ENCODE data around the gene SLC49A3.

The SLC49A3 gene

DNA sequence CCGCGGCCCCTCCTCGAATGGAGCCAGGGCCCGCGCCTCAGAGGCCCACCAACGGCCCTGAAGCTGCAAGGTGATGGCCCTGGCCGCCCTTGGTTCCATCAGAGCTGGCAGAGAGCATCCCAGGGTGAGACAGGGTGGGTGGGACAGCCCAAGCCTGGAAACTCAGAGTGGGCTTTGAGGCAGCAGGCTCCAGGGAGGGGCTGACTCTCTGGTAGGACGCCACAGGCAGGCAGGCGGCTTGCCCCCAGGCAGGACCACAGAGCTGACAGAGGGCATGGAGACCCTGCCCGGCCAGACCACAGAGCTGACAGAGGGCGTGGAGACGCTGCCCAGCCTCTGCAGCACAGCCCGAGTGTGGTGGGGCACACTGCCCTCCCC, 9.9 kb downstream of the SLC49A3 start:
- no peak overlapping the region for H3K9ac ChIP-seq (ENCODE audit: low read depth, low read length, poor library complexity, severe bottlenecking)
- peaks cover 15% of the 10 kb centered on the region for H3K4me1 ChIP-seq (ENCODE audit: insufficient read depth, low read length, poor library complexity, severe bottlenecking)
- no peak overlapping the region for H3K4me2 ChIP-seq (ENCODE audit: low read depth, low read length, poor library complexity, severe bottlenecking)
- peaks cover 6% of the 10 kb centered on the region; the same call in 1 of the 2 replicates for H3K79me2 ChIP-seq (ENCODE audit: insufficient read depth, low read length)
- TF ChIP-seq EZH2phosphoT487 (IDR thresholded peaks at IDR 0.05; ENCODE audit: borderline replicate concordance), result no peak
- TF ChIP-seq, protein P1, sequence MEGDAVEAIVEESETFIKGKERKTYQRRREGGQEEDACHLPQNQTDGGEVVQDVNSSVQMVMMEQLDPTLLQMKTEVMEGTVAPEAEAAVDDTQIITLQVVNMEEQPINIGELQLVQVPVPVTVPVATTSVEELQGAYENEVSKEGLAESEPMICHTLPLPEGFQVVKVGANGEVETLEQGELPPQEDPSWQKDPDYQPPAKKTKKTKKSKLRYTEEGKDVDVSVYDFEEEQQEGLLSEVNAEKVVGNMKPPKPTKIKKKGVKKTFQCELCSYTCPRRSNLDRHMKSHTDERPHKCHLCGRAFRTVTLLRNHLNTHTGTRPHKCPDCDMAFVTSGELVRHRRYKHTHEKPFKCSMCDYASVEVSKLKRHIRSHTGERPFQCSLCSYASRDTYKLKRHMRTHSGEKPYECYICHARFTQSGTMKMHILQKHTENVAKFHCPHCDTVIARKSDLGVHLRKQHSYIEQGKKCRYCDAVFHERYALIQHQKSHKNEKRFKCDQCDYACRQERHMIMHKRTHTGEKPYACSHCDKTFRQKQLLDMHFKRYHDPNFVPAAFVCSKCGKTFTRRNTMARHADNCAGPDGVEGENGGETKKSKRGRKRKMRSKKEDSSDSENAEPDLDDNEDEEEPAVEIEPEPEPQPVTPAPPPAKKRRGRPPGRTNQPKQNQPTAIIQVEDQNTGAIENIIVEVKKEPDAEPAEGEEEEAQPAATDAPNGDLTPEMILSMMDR (conservative IDR thresholded peaks at IDR 0.05; ENCODE audit: low read length), result no peak
- H3K27me3 ChIP-seq (ENCODE audit: insufficient read depth, low read length, poor library complexity, severe bottlenecking), result no peaks in the 10 kb centered on the region
- H2AFZ ChIP-seq (ENCODE audit: low read length), result no peak overlapping the region
- H3K9me3 ChIP-seq (ENCODE audit: insufficient read depth, low read depth, low read length), result no peaks in the 10 kb centered on the region
- H3K36me3 ChIP-seq (ENCODE audit: insufficient read depth, low read length), result no peaks in the 10 kb centered on the region
- no peak overlapping the region for H3K4me3 ChIP-seq (ENCODE audit: low read length, poor library complexity, severe bottlenecking)
- H3K9me2 ChIP-seq (replicated peaks; ENCODE audit: low read depth, low read length), result no peaks in the 10 kb centered on the region
- no peaks in the 10 kb centered on the region for H4K20me1 ChIP-seq (ENCODE audit: insufficient read depth, low read length, poor library complexity, severe bottlenecking)
- H3F3A ChIP-seq (ENCODE audit: low read depth), result no peaks in the 10 kb centered on the region

DNA sequence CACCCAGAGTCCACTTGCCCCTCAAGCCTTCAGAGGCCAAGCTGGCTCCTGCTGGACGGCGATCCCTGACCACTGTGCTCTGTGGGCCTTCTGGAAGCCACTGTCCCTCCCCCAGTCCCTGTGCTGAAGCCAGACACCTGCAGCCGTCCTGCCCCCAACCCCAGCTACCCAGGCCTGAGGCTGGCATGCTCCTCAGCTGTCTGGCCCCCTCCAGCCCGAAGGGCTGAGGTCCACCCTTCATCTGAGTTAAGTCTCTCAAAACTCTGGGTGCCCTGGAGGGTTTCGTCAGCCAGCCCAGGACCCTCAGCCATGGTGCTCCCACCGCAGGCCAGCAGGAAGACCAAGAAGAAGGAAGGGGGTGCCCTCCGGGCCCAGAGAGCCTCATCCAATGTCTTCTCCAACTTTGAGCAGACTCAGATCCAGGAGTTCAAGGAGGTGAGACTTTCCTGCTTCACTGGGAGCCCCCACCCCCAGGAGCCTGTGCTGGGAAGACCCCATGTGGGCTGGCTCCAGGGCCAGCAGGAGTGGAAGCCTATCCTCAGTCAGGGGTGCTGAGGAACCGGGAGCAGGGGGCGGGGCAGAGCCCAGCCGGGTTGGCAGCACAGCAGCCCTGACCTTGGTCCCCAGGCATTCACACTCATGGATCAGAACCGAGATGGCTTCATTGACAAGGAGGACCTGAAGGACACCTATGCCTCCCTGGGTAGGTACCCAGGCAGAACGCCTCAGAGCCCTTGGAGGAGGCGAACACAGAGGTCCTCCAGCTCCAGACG, 10.4 kb downstream of the SLC49A3 start:
- Histone ChIP-seq H3K36me3 (ENCODE audit: insufficient read depth, low read length) (no peaks in the 10 kb centered on the region), H3K4me1 (ENCODE audit: insufficient read depth, low read length, poor library complexity, severe bottlenecking) (peaks cover 17% of the 10 kb centered on the region), H3F3A (ENCODE audit: low read depth) (no peaks in the 10 kb centered on the region), H2AFZ (ENCODE audit: low read length) (no peak overlapping the region), H3K4me3 (ENCODE audit: low read length, poor library complexity, severe bottlenecking) (no peak overlapping the region), H3K4me2 (ENCODE audit: low read depth, low read length, poor library complexity, severe bottlenecking) (no peak overlapping the region), H3K27me3 (ENCODE audit: insufficient read depth, low read length, poor library complexity, severe bottlenecking) (no peaks in the 10 kb centered on the region), H4K20me1 (ENCODE audit: insufficient read depth, low read length, poor library complexity, severe bottlenecking) (peaks cover 2% of the 10 kb centered on the region), H3K9me2 (replicated peaks; ENCODE audit: low read depth, low read length) (no peaks in the 10 kb centered on the region), H3K9ac (ENCODE audit: low read depth, low read length, poor library complexity, severe bottlenecking) (no peak overlapping the region), H3K9me3 (ENCODE audit: insufficient read depth, low read depth, low read length) (no peaks in the 10 kb centered on the region), H3K79me2 (ENCODE audit: insufficient read depth, low read length) (peaks cover 9% of the 10 kb centered on the region)
- no peak for TF ChIP-seq EZH2phosphoT487 (IDR thresholded peaks at IDR 0.05; ENCODE audit: borderline replicate concordance)
- TF ChIP-seq, protein P1 (conservative IDR thresholded peaks at IDR 0.05; ENCODE audit: low read length), result no peak

DNA sequence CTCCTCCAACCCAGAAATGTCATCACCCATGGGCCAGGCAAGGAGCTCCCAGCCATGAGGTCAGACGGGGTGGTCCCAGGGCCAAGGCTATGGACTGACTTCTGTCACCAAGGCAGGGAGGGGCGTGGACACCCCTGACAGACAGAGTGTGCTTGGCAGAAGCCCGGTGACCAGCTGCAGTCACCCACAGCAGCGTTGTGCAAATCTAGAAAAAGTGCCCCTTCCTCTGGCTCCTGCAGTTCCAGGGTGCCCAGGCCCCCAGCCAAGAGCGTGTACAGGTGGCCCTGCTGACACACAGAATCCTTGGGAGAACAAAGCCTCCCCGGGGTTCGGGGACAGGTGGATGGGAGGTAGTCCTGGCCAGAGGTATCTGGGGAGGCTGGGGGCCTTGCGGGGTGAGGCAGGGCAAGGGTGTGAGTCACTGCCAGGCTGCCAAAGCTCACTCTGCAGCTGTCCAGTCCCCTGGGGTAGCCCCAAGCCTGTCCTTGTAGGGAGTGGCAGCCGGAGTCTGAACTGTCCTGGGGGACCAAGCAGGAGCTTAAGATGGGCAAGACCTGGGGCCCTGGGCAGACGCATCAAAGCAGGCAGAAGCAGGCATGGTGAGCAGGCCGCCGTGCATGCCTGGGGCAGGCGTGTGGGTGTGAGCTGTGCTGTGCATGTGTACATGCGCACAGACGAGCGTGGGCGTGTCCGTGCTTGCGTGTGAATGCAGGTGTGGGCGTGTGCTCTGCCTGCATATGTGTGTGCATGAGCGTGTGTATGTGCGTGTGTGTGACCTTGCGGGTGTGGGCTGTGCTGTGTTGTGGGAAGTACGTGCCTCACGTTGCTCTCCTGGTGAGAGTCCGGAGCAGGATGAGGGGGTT, 11.3 kb downstream of the SLC49A3 start:
- TF ChIP-seq, protein P1 (conservative IDR thresholded peaks at IDR 0.05; ENCODE audit: low read length), result no peak
- TF ChIP-seq EZH2phosphoT487 (IDR thresholded peaks at IDR 0.05; ENCODE audit: borderline replicate concordance), result no peak
- no peaks in the 10 kb centered on the region for H3K36me3 ChIP-seq (ENCODE audit: insufficient read depth, low read length)
- peaks cover 3% of the 10 kb centered on the region for H4K20me1 ChIP-seq (ENCODE audit: insufficient read depth, low read length, poor library complexity, severe bottlenecking)
- peaks cover 18% of the 10 kb centered on the region for H3K79me2 ChIP-seq (ENCODE audit: insufficient read depth, low read length)
- H3K4me3 ChIP-seq (ENCODE audit: low read length, poor library complexity, severe bottlenecking), result no peak overlapping the region
- H3K9ac ChIP-seq (ENCODE audit: low read depth, low read length, poor library complexity, severe bottlenecking), result no peak overlapping the region
- H3F3A ChIP-seq (ENCODE audit: low read depth), result no peaks in the 10 kb centered on the region
- peaks cover 24% of the 10 kb centered on the region for H3K4me1 ChIP-seq (ENCODE audit: insufficient read depth, low read length, poor library complexity, severe bottlenecking)
- H3K4me2 ChIP-seq (ENCODE audit: low read depth, low read length, poor library complexity, severe bottlenecking), result no peak overlapping the region
- no peaks in the 10 kb centered on the region for H3K9me2 ChIP-seq (replicated peaks; ENCODE audit: low read depth, low read length)
- H3K27me3 ChIP-seq (ENCODE audit: insufficient read depth, low read length, poor library complexity, severe bottlenecking), result no peaks in the 10 kb centered on the region
- no peaks in the 10 kb centered on the region for H3K9me3 ChIP-seq (ENCODE audit: insufficient read depth, low read depth, low read length)
- no peak overlapping the region for H2AFZ ChIP-seq (ENCODE audit: low read length)
